NT2/D1 (cell line): ENCODE data around the gene SLC27A4.

ENCODE experiments used
- YY1 ChIP-seq: IDR thresholded peaks from 2 replicates; pipeline ENCODE4 v1.6.1; 2011; ENCODE audit not compliant: insufficient read length, insufficient read depth
- ZNF274 ChIP-seq: IDR thresholded peaks from 2 replicates; pipeline ENCODE4 v1.6.1; 2011; ENCODE audit warnings: mild to moderate bottlenecking, low read depth, low read length

- TF ChIP-seq ZNF274 (no peak), YY1 (no peak)
These were observed 46.2 kb upstream of the SLC27A4 start for GRCh38 chr9:128294142-128294541.
